Vagina (tissue), 2 donors: ENCODE data around the gene CLASP2. TPM values are rescaled to one million over a fixed set of nuclear protein-coding genes. Genes with fewer than 3 reads are reported as not detected.
A peak's percentile ranks its signal among the peaks of the same experiment; 100 is the strongest.

ENCODE experiments used
- DNase-seq, 2 donors: peaks; one replicate each; pipeline ENCODE4 v3.0.0-alpha.2; 2017; ENCODE audit errors: extremely low spot score in 2 of 2
- H3K27ac ChIP-seq: fragments of 200-600 bp; sonication (generic); one replicate; pipeline ENCODE4 v1.5.1; 2019
- H3K27me3 ChIP-seq: fragments of 200-600 bp; sonication (generic); one replicate; pipeline ENCODE4 v1.5.1; 2019
- H3K36me3 ChIP-seq, 2 donors: fragments of 200-600 bp; sonication (generic); one replicate each; pipeline ENCODE4 v1.5.1; 2017 to 2019
- H3K4me1 ChIP-seq: fragments of 200-600 bp; sonication (generic); one replicate; pipeline ENCODE4 v1.5.1; 2019
- H3K4me3 ChIP-seq, 2 donors: fragments of 200-600 bp; sonication (generic); 1 replicate in 1 of 2; 2 replicates in 1 of 2; pipeline ENCODE4 v1.5.1; 2016 to 2019
- H3K9me3 ChIP-seq: fragments of 200-600 bp; sonication (generic); one replicate; pipeline ENCODE4 v1.5.1; 2019
- CTCF ChIP-seq, 3 experiments: fragments of 450-650 bp in 2 of 3; fragments of 200-600 bp in 1 of 3; sonication (generic) in 1 of 3; IDR thresholded peaks; one replicate each; pipeline ENCODE4 v1.5.1; 2017 to 2019; ENCODE audit warnings: antibody characterized with exemption in 3 of 3, mild to moderate bottlenecking in 2 of 3, moderate library complexity in 2 of 3
- POLR2A ChIP-seq, 2 donors: fragments of 450-650 bp; IDR thresholded peaks; one replicate each; pipeline ENCODE4 v1.6.1; 2017; ENCODE audit warnings: antibody characterized with exemption in 2 of 2, mild to moderate bottlenecking in 2 of 2, moderate library complexity in 2 of 2
- POLR2AphosphoS5 ChIP-seq, 2 donors: sonication (generic); formaldehyde crosslinking; IDR thresholded peaks; one replicate each; pipeline ENCODE4 v1.9.0; 2017; ENCODE audit warnings: antibody characterized with exemption in 2 of 2, mild to moderate bottlenecking in 2 of 2, low read depth in 1 of 2; ENCODE audit not compliant: insufficient read depth in 1 of 2
- intact Hi-C: fragments of 100-400 bp; cut with DNase I; formaldehyde crosslinking; loops from one replicate; pipeline ENCODE4 v1.15.1; 2023
- total RNA-seq: library from RNA; depleted of rRNA; stranded (reverse); fragments of >200 nt; gene quantifications from one replicate; pipeline ENCODE4 v1.2.3, GENCODE V29; 2016

The CLASP2 gene
- total RNA-seq, 1 donor from 2014 or later = 69.5 TPM

GRCh38 chr3:33729993-33730392, 11.9 kb upstream of the CLASP2 start:
- Histone ChIP-seq H3K36me3 (no peaks in the 10 kb centered on the region), H3K9me3 (no peaks in the 10 kb centered on the region), H3K4me1 (no peaks in the 10 kb centered on the region), H3K4me3 (no peak overlapping the region), H3K27ac (no peak overlapping the region), H3K27me3 (no peaks in the 10 kb centered on the region)
- intact Hi-C loops = no loop called here
- no peak for TF ChIP-seq POLR2AphosphoS5 (IDR thresholded peaks at IDR 0.05; ENCODE audit: insufficient read depth in 1 of 2, low read depth in 1 of 2)
- no peak for TF ChIP-seq POLR2A (IDR thresholded peaks at IDR 0.05)
- no peak for TF ChIP-seq CTCF (IDR thresholded peaks at IDR 0.05)
- no peak for DNase-seq

GRCh38 chr3:33724256-33724655, 6.2 kb upstream of the CLASP2 start:
- intact Hi-C loops = loop anchor here (5.0 kb wide), 1 partner anchor 73 kb away; the partner anchor contains the start of gene PDCD6IP
- TF ChIP-seq POLR2AphosphoS5 (IDR thresholded peaks at IDR 0.05; ENCODE audit: insufficient read depth in 1 of 2, low read depth in 1 of 2) (no peak), CTCF (IDR thresholded peaks at IDR 0.05) (no peak), POLR2A (IDR thresholded peaks at IDR 0.05) (no peak)

GRCh38 chr3:33722626-33723370, 4.7 kb upstream of the CLASP2 start:
- H3K27me3 ChIP-seq = no peaks in the 10 kb centered on the region
- no peak overlapping the region for H3K27ac ChIP-seq
- no peak overlapping the region for H3K4me3 ChIP-seq
- no peaks in the 10 kb centered on the region for H3K9me3 ChIP-seq
- no peak for TF ChIP-seq CTCF (IDR thresholded peaks at IDR 0.05)
- TF ChIP-seq POLR2AphosphoS5 (IDR thresholded peaks at IDR 0.05; ENCODE audit: insufficient read depth in 1 of 2, low read depth in 1 of 2) = no peak
- no peak for TF ChIP-seq POLR2A (IDR thresholded peaks at IDR 0.05)
- intact Hi-C loops = loop anchor here (5.0 kb wide), 1 partner anchor 75 kb away; the partner anchor contains the start of gene PDCD6IP
- DNase-seq = no peak
- H3K4me1 ChIP-seq = peaks cover 8% of the 10 kb centered on the region
- no peaks in the 10 kb centered on the region for H3K36me3 ChIP-seq

More at GRCh38 chr3:33724256-33724655, 6.2 kb upstream of the CLASP2 start:
- Histone ChIP-seq H3K36me3 (no peaks in the 10 kb centered on the region), H3K9me3 (no peaks in the 10 kb centered on the region), H3K27me3 (no peaks in the 10 kb centered on the region), H3K4me1 (peaks cover 2% of the 10 kb centered on the region), H3K4me3 (no peak overlapping the region), H3K27ac (no peak overlapping the region)
- no peak for DNase-seq

- no peak for DNase-seq
- H3K36me3 ChIP-seq = no peaks in the 10 kb centered on the region
- no peaks in the 10 kb centered on the region for H3K9me3 ChIP-seq
- no peak overlapping the region for H3K27ac ChIP-seq
- peaks cover 8% of the 10 kb centered on the region for H3K4me1 ChIP-seq
- intact Hi-C loops = loop anchor here (5.0 kb wide), 1 partner anchor 75 kb away; the partner anchor contains the start of gene PDCD6IP
- no peaks in the 10 kb centered on the region for H3K27me3 ChIP-seq
- no peak for TF ChIP-seq CTCF (IDR thresholded peaks at IDR 0.05)
- no peak for TF ChIP-seq POLR2AphosphoS5 (IDR thresholded peaks at IDR 0.05; ENCODE audit: insufficient read depth in 1 of 2, low read depth in 1 of 2)
- no peak for TF ChIP-seq POLR2A (IDR thresholded peaks at IDR 0.05)
- H3K4me3 ChIP-seq = no peak overlapping the region
Observed at GRCh38 chr3:33722191-33722590, 4.1 kb upstream of the CLASP2 start.

- H3K4me1 ChIP-seq = peaks cover 15% of the 10 kb centered on the region
- DNase-seq = no peak
- H3K27ac ChIP-seq = peak overlapping the region; percentile 97
- no peaks in the 10 kb centered on the region for H3K27me3 ChIP-seq
- no peaks in the 10 kb centered on the region for H3K36me3 ChIP-seq
- TF ChIP-seq CTCF (IDR thresholded peaks at IDR 0.05) = no peak
- H3K9me3 ChIP-seq = no peaks in the 10 kb centered on the region
- peak overlapping the region; percentile 71 to 93 for H3K4me3 ChIP-seq
- intact Hi-C loops = no loop called here
Observed at GRCh38 chr3:33718595-33718907, 497 bp upstream of the CLASP2 start.
